KBM-7 (cell line): ENCODE measurements around the gene MGMT.

ENCODE experiments used
- DNase-seq: peaks from one replicate; pipeline ENCODE4 v3.0.0-alpha.2; 2015
- in situ Hi-C: fragments of 300-500 bp; cut with MboI; formaldehyde crosslinking; loops from 2 replicates; pipeline ENCODE4 v1.14.3; 2020; ENCODE audit warnings: low sequenced_read_pairs, low pct_unique_long_range_greater_than_20kb, mixed read lengths

MGMT gene

DNA sequence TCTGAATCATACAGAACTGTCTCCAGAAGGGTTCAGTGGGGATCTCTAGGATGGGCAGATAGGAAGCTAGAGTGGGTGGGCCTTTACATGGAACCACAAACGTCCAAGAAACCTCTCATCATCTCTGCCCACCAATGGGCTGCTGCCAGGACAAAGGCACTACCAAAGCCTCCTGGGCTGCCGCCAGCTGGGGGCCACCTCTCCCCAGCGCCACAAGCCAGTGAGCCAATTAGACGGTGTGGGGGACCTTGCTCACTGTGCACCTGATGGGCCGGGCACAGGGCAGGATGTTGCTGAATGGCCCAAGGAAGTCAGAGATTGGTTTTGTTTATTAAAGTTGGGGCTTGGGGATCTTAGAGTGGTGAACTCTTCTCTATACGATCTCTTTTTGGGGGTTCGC lies 242.1 kb downstream of the MGMT start:
- in situ Hi-C loops = no loop called here
- DNase-seq = no peak

DNA sequence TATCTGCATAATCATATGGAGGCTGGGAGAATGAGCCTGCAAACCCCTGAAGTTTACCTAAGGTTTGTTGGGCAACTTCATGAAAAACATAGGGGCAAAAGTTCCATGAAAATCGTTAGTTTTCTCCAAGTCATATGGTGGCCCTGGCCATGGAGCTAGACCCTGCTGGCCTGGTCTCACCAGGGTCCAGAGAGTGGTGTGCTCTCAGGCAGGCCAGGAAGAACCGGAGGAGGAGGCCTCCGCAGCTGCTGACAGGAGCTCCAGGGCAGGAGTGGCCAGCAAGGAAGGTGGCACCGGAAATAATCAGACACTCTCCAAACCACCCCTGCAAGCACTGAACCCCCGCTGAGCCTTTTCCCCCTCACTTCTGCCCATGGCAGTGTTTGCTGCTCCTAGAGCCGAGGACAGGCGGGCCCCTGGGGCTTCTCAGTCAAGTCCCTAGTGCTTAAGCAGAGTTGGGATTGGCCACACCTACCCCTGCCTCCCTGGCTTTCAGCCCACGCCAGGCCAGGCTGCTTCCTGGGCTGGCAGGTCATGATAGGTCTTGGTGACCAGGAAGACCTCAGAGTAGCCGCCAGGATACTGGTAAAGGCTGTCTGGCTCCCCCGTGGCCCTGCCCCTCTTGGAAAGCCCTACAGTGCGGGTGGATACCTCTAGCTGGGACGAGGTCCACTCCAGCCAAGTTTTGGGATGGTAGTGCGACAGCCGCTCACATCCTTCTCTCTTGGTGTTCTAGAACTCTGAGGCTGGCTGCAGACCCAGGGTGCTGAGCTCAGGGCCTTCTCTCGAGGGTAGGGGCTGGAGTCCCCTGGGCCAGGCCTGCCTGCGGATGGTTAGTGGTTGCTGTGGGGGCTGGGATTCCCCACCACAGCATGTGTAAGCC lies 242.8 kb downstream of the MGMT start:
- in situ Hi-C loops = no loop called here

DNA sequence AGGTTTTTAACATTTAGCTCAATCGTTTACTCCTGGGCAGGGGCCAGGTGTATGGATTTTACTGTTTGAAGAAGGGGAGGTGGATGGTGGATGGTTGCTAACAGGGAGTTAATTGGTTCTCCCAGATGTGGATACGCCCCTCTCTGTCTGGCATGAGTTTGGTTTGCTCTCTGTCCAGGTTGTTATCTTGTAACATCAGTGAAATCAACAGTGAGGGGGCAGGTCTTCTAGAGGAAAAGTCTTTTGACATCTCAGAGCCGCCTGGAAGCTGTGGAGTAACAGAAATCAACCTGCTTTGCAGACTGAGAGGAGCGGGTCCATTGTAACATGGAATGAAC lies 243.4 kb downstream of the MGMT start:
- in situ Hi-C loops = no loop called here
- no peak for DNase-seq

More for the DNA sequence above, 242.8 kb downstream of the MGMT start:
- DNase-seq = no peak

DNA sequence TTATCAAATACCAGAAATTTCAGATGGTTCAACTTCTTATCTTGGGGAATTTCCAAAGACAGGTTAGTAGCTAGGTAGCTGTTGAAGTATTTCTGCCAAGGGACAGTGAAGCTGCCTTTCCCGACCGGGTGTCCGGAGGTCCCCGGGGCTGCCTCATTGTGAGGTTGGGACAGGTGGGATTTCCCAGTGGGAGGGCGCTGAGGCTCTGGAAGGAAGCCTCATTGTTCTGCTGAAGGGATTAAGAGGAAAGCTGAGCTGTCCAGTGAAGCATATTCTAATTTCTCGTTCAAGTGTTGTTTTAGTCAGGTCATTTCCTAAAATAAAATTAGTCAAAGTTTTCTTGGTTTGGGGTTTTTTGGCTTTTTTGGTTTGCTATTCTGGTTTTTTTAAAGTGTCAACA lies 244.2 kb downstream of the MGMT start:
- in situ Hi-C loops = no loop called here
- DNase-seq = no peak

DNA sequence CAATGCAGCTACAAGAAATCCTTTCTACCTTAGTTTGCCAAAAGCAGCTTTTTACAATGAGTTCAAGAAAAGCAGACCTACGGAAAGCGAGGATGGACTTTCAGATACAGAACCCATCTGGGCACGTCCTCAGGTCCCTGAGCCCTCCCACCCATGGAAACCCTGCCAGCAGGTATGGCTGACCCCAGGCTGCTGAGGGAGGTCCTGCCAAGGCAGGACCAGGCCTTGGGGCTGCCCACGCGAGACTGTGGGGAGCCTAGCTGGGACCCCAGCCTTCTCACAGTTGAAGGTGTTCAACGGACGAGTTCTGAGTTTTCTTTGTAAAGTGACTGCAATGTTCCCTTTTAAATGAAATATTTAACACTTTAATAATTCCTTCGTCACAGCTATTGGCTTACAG lies 245.0 kb downstream of the MGMT start:
- no peak for DNase-seq
- in situ Hi-C loops = no loop called here

DNA sequence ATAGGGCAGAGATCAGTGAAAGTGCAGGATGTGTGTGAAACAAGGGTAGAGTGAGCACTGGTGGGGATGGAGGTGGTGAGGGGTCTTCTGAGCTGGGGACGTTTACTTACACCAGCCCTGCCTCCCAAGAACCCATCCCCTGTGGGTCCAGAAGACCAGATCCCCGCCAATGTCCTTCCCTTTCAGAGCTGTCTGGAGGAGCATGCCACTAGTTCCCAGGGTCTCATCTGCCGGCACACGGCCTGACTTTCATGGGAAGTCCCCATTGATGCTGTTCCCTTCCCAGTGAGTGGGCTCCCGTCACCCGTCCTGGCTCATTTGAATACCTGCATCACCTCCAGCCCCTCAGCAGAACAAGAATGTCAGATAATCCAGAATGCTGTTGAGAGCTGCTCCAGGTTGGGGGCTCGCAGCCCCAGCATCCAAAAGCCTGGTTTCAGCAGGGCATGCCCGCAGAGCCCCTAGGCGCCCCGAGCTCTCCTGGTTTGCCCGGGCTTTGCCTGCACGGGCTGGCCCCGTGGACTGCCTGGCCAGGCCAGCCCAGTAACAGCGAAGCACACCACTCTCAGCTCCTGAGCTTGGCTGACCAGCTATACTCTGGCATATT lies 246.7 kb downstream of the MGMT start:
- no peak for DNase-seq
- in situ Hi-C loops = no loop called here

DNA sequence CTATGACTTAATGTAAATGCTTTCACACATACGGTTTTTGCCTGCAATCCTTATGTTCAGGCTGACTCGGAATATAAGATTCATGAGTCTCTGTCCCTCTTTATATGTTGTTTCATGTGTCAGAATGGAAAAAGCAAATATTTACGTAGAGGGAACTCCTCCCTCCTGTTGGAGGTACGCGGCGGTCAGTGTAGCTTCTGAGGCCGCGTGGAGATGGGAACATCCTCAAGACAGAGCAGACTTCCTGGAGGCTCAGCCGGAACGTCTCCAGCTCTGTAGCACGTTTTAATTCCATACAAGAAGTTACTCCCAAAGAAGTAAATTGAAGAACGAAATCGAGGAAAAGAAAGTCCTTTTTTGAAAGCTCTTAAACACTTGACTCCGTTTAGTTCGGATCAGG lies 248.8 kb downstream of the MGMT start:
- in situ Hi-C loops = no loop called here
- DNase-seq = no peak

DNA sequence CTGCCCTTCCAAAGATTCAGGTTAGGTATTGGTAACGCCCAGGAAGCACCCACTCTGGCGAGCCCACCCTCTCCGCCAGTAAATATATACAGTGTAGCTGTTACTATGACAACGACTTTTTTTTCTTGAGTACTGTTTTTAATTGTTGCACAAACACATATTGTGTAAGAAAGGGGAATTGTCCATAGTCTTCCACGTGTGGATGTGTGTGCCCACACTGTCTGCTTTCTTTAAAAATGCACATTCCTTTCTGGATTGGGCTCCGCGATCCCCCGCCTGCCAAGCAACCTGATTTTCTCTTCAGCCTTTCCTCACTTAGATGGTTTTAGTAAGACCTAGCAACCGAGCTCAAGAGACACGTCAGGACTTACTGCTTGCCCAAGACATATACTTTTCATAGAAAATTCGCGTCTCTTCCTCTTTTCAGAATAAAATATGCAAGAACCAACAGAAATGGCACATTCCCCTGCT lies 249.2 kb downstream of the MGMT start:
- no peak for DNase-seq

DNA sequence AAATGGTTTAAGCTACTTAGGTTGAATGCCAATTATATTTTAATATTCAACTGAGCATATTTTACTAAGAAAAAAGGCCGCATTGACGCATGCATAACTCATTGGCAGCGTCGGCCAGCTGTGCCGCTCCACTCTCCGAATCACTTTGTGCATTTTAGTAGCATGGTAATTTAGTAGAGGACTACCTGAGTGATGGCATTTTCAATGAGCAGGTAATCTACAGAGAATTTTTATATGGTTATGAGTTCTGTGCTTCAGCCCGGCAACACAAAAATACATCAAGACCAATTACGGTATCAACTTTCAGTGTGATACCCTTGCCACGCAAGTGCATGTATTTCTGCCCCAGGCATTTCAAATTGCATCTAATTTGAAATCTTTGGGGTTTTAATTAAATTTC lies 249.8 kb downstream of the MGMT start:
- no peak for DNase-seq
- in situ Hi-C loops = no loop called here

More for the DNA sequence above, 249.2 kb downstream of the MGMT start:
- in situ Hi-C loops = no loop called here

DNA sequence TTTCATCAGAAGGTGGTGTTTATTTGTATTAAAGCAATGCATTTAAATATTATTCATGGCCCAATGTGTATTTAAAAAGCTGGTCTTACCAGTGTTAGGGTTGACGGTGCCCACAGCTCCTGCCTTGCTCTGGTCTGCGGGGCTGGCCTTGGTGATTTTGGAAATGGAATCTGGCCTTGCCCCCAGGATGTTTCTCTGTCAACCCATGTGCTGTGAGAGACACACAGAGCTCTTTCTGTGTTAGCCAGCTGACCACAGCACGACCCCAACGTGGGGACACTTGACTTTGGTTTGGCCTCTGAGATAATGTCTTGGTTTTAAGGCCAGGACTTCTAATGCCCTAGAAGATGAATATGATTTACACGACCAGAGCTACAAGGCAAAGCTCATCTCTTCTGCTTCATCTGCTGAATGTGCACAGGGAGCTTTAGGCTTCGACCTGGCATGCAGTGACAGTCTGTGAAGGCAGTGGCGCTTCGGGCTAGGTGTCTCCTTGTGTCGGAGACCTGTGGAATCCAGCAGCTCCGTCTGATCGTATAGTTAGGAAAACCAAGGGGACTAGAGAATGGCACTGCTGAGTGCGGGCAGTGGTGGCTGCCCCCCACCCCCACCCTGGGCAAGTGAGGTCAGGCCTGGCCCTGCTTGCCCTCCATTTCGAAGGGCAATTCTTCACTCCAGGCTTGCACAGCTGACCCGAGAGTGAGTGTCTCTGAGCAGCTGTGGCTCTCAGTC lies 250.9 kb downstream of the MGMT start:
- in situ Hi-C loops = no loop called here
- no peak for DNase-seq

DNA sequence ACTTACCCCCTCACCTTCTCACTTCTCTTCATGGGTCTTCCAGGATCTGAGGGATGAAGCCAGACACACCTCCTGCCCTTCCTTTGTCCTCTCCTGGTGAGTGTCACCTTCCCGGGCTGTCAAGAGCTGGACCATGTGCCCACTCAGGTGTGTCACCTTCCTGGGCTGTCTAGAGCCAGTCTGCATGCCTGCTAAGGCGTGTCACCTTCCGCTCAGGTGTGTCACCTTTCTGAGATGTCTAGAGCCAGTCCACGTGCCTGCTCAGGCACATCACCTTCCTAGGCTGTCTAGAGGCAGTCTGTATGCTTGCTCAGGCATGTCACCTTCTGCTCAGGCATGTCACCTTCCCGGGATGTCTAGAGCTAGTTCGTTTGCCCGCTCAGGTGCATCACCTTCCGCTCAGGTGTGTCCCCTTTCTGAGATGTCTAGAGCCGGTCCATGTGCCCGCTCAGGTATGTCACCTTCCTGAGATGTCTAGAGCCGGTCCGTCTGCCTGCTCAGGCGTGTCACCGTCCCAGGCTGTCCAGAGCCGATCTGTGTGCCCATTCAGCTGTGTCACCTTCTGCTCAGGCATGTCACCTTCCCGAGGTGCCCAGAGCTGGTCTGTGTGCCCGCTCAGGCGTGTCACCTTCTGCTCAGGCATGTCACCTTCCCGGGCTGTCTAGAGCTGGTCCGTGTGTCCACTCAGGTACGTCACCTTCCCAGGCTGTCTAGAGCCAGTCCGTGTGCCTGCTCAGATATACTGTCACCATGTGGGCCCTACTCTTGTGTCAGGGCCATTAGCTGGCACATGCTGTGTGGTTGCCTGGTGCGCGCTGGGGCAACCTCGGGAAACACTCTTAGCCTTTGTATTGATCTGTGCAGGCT lies 251.7 kb downstream of the MGMT start:
- in situ Hi-C loops = no loop called here
- DNase-seq = no peak

DNA sequence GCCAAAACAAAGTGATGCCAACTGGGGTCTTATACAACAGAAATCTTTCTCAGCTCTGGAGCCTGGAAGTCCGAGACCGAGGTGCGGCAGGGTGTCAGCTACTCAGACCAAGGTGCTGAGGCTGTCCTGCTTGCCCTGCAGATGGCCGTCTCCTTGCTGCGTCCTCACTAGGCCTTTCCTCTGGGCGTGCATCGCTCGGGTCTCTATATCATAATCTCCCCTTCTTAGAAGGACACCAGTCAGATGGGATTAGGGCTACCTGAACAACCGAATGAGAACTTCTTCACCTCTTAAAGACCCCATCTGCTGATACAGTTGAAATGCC lies 252.3 kb downstream of the MGMT start:
- DNase-seq = no peak
- in situ Hi-C loops = no loop called here

DNA sequence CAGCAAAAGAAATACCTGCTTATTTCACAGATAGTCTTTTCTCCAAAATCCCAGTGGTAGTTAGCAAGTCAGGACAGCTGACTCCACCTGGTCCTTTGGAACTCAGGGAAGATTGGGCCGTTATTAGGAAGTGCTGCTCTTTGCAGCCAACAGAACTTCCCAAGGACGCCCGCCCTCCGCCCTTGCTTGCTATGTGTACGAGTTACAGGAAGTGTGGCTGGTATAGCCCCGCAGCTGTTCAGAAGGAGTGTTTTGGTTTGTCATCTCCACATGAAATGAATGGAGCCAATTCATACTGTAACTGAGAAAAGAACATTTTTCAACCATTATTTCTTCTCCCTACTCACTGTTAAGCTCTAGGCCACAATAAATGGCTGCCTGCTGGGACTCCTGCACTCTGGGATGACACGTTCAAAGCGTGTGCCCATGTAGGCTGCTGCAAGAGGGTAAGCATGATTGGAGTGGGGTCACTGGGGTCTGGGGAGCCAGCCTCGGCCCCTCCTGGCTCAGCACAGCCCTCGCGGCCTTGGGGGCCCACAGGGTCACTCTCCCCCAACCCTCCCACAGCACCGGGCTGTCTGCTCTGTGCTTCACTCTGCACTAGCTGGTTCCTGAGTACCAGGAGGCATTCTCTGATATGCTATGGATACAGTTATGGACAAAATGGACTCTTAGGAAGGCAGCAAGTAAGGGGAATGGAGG lies 253.0 kb downstream of the MGMT start:
- in situ Hi-C loops = no loop called here
- DNase-seq = no peak

DNA sequence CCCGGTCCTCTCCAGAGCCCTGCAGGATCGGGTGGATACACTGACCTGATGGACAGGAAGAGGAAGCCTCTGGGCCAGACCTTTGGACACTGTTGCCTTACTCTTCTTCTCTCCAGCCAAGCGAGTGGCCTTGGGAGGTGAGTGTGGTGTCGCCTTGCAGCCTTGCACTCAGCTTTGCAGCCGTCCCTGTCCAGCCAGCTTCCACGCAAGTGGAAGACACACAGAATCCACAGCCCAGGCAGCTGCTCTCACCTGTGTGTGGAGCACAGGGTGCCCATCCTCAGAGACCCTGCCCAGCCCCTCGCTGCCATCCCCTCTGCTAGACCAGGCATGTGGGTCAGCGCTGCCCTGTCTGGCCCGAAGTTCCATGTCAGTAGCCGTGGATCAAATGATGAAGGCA lies 258.0 kb downstream of the MGMT start:
- in situ Hi-C loops = no loop called here
- DNase-seq = no peak

DNA sequence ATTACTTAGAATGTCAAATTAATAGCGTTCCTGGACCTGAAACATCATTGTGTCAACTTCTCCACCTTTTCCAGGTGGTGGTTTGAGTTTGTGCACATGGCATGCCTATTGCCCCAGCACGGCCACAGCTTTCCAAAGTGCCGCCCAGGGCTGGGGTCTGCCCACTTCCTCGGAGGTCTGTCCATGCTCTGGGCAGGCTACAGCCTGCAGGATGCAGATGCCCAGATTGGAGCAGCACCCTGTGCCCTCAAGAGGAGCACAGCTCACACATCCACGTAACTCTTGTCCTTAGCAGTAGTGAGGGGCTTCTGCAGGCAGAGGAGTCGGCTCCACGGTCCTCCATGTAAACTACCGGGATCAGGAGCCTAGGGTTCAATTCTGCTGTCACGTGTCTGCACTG lies 258.4 kb downstream of the MGMT start:
- in situ Hi-C loops = no loop called here
- no peak for DNase-seq

DNA sequence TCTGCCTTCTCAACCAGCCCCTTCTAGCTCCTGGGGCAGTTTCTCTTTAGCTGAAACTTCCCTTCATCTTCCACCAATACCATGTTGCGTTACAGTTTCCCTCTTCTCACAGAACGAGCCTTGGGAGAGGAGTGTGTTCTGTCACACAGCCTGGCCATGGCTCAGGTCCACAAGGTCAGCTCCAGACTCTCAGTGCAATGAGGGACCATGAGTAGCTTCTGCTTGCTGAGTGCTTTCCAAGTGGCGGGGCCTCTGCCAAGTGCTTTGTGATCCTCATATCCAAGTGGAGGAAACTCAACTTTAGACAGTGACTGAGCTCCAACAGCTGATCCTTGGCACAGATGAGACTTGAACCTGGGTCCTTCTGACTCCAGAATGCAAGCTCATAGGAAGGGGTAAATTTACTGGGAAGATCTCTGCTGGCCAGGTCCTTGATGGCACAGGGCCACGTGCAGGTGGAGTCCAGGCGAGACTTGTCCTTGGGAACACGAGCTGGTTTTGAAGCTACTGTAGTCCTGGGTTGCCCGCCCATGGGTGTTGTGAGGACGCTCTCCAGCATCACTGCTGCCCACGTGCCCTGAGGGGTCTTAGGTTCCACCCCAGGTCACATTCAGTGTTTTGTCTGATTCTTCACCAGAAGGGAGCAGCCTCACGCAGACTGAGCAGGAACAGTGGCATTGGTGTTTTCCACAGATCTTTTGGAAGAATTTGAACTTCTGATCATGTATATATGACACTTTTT lies 259.0 kb downstream of the MGMT start:
- in situ Hi-C loops = no loop called here
- no peak for DNase-seq

DNA sequence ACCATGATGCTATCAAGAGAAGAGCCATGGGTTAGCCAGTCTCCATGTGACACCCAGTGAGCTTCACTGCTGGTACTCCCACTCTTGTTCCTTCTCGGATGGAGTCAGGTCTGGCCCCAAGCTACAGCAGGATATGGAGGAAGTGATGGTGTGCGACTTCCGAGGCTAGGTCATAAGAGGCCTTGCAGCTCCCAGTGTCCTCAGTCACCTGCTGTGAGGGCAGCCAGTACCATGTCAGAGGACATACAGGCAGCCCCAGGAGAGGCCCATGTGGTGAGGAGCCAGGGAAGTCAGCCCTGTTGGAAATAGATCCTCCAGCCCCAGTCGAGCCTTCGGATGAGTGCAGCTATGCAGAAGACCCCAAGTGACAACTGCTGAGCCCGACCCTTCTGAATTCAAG lies 260.0 kb downstream of the MGMT start:
- DNase-seq = no peak
- in situ Hi-C loops = no loop called here

DNA sequence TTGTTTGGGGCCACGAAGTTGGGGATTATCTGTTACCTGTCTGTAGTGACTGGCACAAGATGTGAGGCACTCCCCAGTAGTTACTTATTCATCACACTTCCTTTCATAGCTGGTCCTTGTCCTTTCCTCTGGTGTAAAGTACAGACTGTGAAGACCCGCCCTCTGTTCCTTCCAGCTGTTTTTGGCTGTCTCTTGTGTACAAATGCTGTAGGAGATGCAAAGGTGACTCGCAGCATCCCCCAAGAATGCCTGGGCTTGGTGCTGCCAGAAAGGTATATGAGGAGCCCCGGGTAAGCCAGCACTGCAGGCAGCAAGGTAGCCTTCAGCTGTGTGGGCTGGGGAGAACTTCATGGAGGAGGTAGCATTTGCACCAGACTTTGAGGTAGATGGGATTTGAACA lies 260.5 kb downstream of the MGMT start:
- no peak for DNase-seq
- in situ Hi-C loops = no loop called here
